Measurements from ENCODE around the gene TAF6L. TPM values are rescaled to one million over a fixed set of nuclear protein-coding genes. Genes with fewer than 3 reads are reported as not detected.
"Not testable (repeated sequence)": the region's sequence is repeated elsewhere in the genome, so short reads cannot be mapped to it uniquely, and the experiment has no call there.

Gene TAF6L
- total and polyA plus RNA-seq, 2 donors (not counting 3 experiments of a cell fraction or from before 2014, with no cell fraction given), result 28.9 to 33.3 TPM

GRCh38 chr11:62747475-62748160 is 23.6 kb upstream of the TAF6L start:
- Histone ChIP-seq H3K36me3 (ENCODE audit: control insufficient read depth in 2 of 2, extremely low read depth in 1 of 2, insufficient read depth in 2 of 2, low read length in 2 of 2) (peaks cover 0 to 2% of the 10 kb centered on the region in 2 experiments), H3K79me2 (ENCODE audit: control insufficient read depth, insufficient read depth, low read length) (peaks cover 5% of the 10 kb centered on the region), H3K27me3 (ENCODE audit: control insufficient read depth in 2 of 2, insufficient read depth in 2 of 2, low read length in 2 of 2) (no peaks in the 10 kb centered on the region), H2AFZ (ENCODE audit: low read depth, low read length) (no peak overlapping the region), H3K27ac (ENCODE audit: insufficient read depth, low read depth, low read length) (no peak overlapping the region), H3K9me3 (replicated peaks; ENCODE audit: control insufficient read depth, insufficient read depth, low read length) (no peaks in the 10 kb centered on the region), H3K9ac (replicated peaks; ENCODE audit: extremely low read depth, insufficient read depth, low read length) (no peak overlapping the region), H3K4me3 (replicated peaks in 1 of 3; ENCODE audit: insufficient read depth in 1 of 3, low read depth in 1 of 3, low read length in 3 of 3) (no peak overlapping the region), H3K4me2 (ENCODE audit: insufficient read depth, low read length) (no peak overlapping the region), H3K9me1 (replicated peaks; ENCODE audit: control insufficient read depth, extremely low read depth, insufficient read depth, low read length) (no peaks in the 10 kb centered on the region), H4K20me1 (replicated peaks; ENCODE audit: control insufficient read depth, extremely low read depth, insufficient read depth, low read length) (no peaks in the 10 kb centered on the region), H3K4me1 (ENCODE audit: control insufficient read depth, extremely low read depth, insufficient read depth, low read length) (no peaks in the 10 kb centered on the region)
- no peak for FAIRE-seq
- intact Hi-C loops (cut with micrococcal nuclease), result no loop called here
- no peak for DNase-seq (ENCODE audit: low read depth, low spot score)
- dilution Hi-C loops (cut with MboI; ENCODE audit: extremely low pct_ligation_motif_present, low sequenced_read_pairs), result no loop called here
- BruUV-seq (replicated peaks), result no TSS peak
- POLR2A ChIA-PET, result interaction anchor here (0.5 to 0.7 kb wide), 2 partner anchors 94 to 134 kb away, joined by 3 to 7 read pairs; no protein-coding TSS in a partner anchor
- no peak for TF ChIP-seq MAX (IDR thresholded peaks at IDR 0.05; ENCODE audit: insufficient read depth, insufficient read length)
- CTCF ChIA-PET, result interaction anchor here (0.6 to 0.9 kb wide), 2 partner anchors 7 to 39 kb away, joined by 3 to 4 read pairs; no protein-coding TSS in a partner anchor

GRCh38 chr11:62749931-62750330 is 21.3 kb upstream of the TAF6L start:
- POLR2A ChIA-PET; H3K4me3 ChIP-seq (replicated peaks in 1 of 3; ENCODE audit: insufficient read depth in 1 of 3, low read depth in 1 of 3, low read length in 3 of 3); dilution Hi-C loops (cut with MboI; ENCODE audit: extremely low pct_ligation_motif_present, low sequenced_read_pairs); H3K9ac ChIP-seq (replicated peaks; ENCODE audit: extremely low read depth, insufficient read depth, low read length); FAIRE-seq; H3K4me1 ChIP-seq (ENCODE audit: control insufficient read depth, extremely low read depth, insufficient read depth, low read length); H3K9me3 ChIP-seq (replicated peaks; ENCODE audit: control insufficient read depth, insufficient read depth, low read length); DNase-seq (ENCODE audit: low read depth, low spot score); BruUV-seq (replicated peaks); H2AFZ ChIP-seq (ENCODE audit: low read depth, low read length); H4K20me1 ChIP-seq (replicated peaks; ENCODE audit: control insufficient read depth, extremely low read depth, insufficient read depth, low read length); H3K4me2 ChIP-seq (ENCODE audit: insufficient read depth, low read length); CTCF ChIA-PET; H3K36me3 ChIP-seq (ENCODE audit: control insufficient read depth in 2 of 2, extremely low read depth in 1 of 2, insufficient read depth in 2 of 2, low read length in 2 of 2); H3K27me3 ChIP-seq (ENCODE audit: control insufficient read depth in 2 of 2, insufficient read depth in 2 of 2, low read length in 2 of 2); H3K27ac ChIP-seq (ENCODE audit: insufficient read depth, low read depth, low read length); H3K9me1 ChIP-seq (replicated peaks; ENCODE audit: control insufficient read depth, extremely low read depth, insufficient read depth, low read length): not testable (repeated sequence)
- intact Hi-C loops (cut with micrococcal nuclease), result loop anchor here (5.0 kb wide), 1 partner anchor 1087 kb away; the partner anchor contains the start of gene MARK2
- peaks cover 10% of the 10 kb centered on the region for H3K79me2 ChIP-seq (ENCODE audit: control insufficient read depth, insufficient read depth, low read length)
